WTC11 (cell line): ENCODE data around the gene COA8.

Source experiments
- AFF4 ChIP-seq: sonication (generic); formaldehyde crosslinking; IDR thresholded peaks from 2 replicates; pipeline ENCODE4 v1.8.1; 2023; ENCODE audit warnings: mild to moderate bottlenecking, missing genetic modification reagents, borderline replicate concordance
- CTCF ChIP-seq: fragments of 200-600 bp; IDR thresholded peaks from 2 replicates; pipeline ENCODE4 v1.8.0; 2022; ENCODE audit warnings: antibody characterized with exemption
- IRF2 ChIP-seq: sonication (generic); formaldehyde crosslinking; IDR thresholded peaks from 2 replicates; pipeline ENCODE4 v1.8.0; 2022; ENCODE audit warnings: low read depth, missing genetic modification reagents, borderline replicate concordance
- JUN ChIP-seq: sonication (generic); formaldehyde crosslinking; IDR thresholded peaks from 2 replicates; pipeline ENCODE4 v1.8.0; 2023; ENCODE audit warnings: mild to moderate bottlenecking, missing genetic modification reagents
- RELA ChIP-seq: sonication (generic); formaldehyde crosslinking; IDR thresholded peaks from 2 replicates; pipeline ENCODE4 v1.8.1; 2022; ENCODE audit warnings: missing genetic modification reagents, mild to moderate bottlenecking, borderline replicate concordance
- SMAD3 ChIP-seq: sonication (generic); formaldehyde crosslinking; IDR thresholded peaks from 2 replicates; pipeline ENCODE4 v1.8.0; 2022; ENCODE audit warnings: missing genetic modification reagents, mild to moderate bottlenecking, borderline replicate concordance

GRCh38 chr14:103535891-103536565, 26.7 kb upstream of the COA8 start:
- TF ChIP-seq CTCF (no peak), IRF2 (CRISPR knock-in tag) (no peak), AFF4 (CRISPR knock-in tag) (no peak), JUN (CRISPR knock-in tag) (no peak), SMAD3 (CRISPR knock-in tag) (no peak), RELA (CRISPR knock-in tag) (no peak)
